ENCODE data around the gene TRIM24. TPM values are rescaled to one million over a fixed set of nuclear protein-coding genes. Genes with fewer than 3 reads are reported as not detected.

The TRIM24 gene
- total RNA-seq, 6 experiments from 2014 or later: 7.9 to 11.2 (median 9.9) TPM

DNA sequence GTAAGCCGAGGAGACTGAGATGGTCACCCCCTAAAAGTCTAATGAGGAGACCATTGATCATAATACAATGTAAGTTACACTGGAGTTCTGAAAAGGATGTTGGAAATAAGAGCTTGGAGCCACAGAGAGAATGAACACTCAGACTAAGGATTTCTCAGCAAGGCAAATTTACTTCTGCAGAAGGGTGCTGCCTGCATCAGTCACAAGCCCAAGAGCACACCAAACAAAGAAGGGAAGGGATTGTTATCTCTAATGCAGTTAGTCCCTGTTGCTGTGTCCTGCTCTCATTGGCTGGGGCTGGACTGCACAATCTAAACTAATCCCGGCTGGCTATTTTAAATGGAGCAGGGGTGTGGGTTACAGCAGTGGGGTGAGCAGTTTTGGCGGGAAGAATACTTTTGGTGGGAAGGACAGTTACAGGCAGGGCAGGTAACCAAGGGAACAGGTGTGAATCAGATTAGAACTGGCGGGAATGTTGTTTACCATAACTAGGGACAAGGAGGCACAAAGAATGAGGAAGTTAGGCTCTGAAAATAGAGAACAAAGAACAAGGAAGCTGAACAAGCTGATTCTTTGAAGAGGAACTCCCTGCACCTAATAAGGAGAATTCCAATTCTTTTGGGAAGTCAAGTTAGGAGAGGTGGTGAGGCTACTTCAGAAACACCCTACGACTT is 30.3 kb upstream of the TRIM24 start:
- no peak overlapping the region for H3K4me3 Mint-ChIP-seq
- H3K27ac Mint-ChIP-seq: no peak overlapping the region
- H3K27me3 Mint-ChIP-seq (ENCODE audit: insufficient read depth): peaks cover 2% of the 10 kb centered on the region; the same call in 1 of the 2 replicates
- H3K36me3 Mint-ChIP-seq (ENCODE audit: low read depth): peaks cover 13% of the 10 kb centered on the region; the same call in 1 of the 2 replicates
- peaks cover 30% of the 10 kb centered on the region for H3K9me3 Mint-ChIP-seq
- DNase-seq: no peak
- no peaks in the 10 kb centered on the region for H3K4me1 Mint-ChIP-seq (ENCODE audit: low read depth)
- TF ChIP-seq CTCF (IDR thresholded peaks at IDR 0.05): no peak

GRCh38 chr7:138431517-138431916 is 28.5 kb upstream of the TRIM24 start:
- H3K9me3 Mint-ChIP-seq: peaks cover 30% of the 10 kb centered on the region
- H3K27ac Mint-ChIP-seq: no peak overlapping the region
- H3K27me3 Mint-ChIP-seq (ENCODE audit: insufficient read depth): peaks cover under 1% of the 10 kb centered on the region; the same call in 1 of the 2 replicates
- no peak for DNase-seq
- H3K4me1 Mint-ChIP-seq (ENCODE audit: low read depth): no peaks in the 10 kb centered on the region
- no peak for TF ChIP-seq CTCF (IDR thresholded peaks at IDR 0.05)
- no peak overlapping the region for H3K4me3 Mint-ChIP-seq
- H3K36me3 Mint-ChIP-seq (ENCODE audit: low read depth): peaks cover 13% of the 10 kb centered on the region; the same call in 1 of the 2 replicates

GRCh38 chr7:138433583-138434443 is 26.2 kb upstream of the TRIM24 start:
- Mint-ChIP-seq H3K36me3 (ENCODE audit: low read depth) (peaks cover 9% of the 10 kb centered on the region; the same call in 1 of the 2 replicates), H3K4me1 (ENCODE audit: low read depth) (no peaks in the 10 kb centered on the region), H3K4me3 (no peak overlapping the region), H3K27me3 (ENCODE audit: insufficient read depth) (no peaks in the 10 kb centered on the region; the same call in 1 of the 2 replicates), H3K9me3 (peaks cover 26% of the 10 kb centered on the region), H3K27ac (no peak overlapping the region)
- TF ChIP-seq CTCF (IDR thresholded peaks at IDR 0.05): no peak
- DNase-seq: no peak

DNA sequence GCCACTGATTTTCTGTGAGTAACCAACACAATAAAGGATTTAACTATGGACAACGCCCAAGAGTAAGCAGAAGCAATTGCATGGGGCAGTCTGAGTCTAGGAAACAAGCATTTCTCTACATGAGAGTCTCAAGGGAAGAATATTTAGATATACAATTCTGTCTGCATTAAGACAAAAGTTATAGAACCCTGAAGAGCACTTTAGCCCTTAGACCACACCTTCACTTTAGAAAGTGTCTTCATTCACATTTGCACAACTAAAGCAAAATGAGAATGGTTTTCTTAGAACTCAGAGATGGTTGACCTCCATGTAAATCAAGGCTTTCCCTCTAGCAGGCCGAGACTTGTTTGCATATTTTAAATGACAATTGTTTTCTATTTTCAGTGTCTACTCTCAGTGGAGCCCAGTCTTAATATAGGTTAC is 25.5 kb upstream of the TRIM24 start:
- Mint-ChIP-seq H3K9me3 (peaks cover 27% of the 10 kb centered on the region), H3K4me1 (ENCODE audit: low read depth) (peaks cover 6% of the 10 kb centered on the region), H3K36me3 (ENCODE audit: low read depth) (peaks cover 8% of the 10 kb centered on the region; the same call in 1 of the 2 replicates), H3K4me3 (no peak overlapping the region), H3K27ac (no peak overlapping the region), H3K27me3 (ENCODE audit: insufficient read depth) (no peaks in the 10 kb centered on the region; the same call in 1 of the 2 replicates)
- no peak for TF ChIP-seq CTCF (IDR thresholded peaks at IDR 0.05)
- no peak for DNase-seq

GRCh38 chr7:138435231-138435919 is 24.7 kb upstream of the TRIM24 start:
- Mint-ChIP-seq H3K4me3 (no peak overlapping the region), H3K9me3 (peaks cover 24% of the 10 kb centered on the region), H3K36me3 (ENCODE audit: low read depth) (peaks cover 4% of the 10 kb centered on the region; the same call in 1 of the 2 replicates), H3K27ac (no peak overlapping the region), H3K27me3 (ENCODE audit: insufficient read depth) (no peaks in the 10 kb centered on the region; the same call in 1 of the 2 replicates), H3K4me1 (ENCODE audit: low read depth) (peaks cover 7% of the 10 kb centered on the region)
- TF ChIP-seq CTCF (IDR thresholded peaks at IDR 0.05): no peak
- no peak for DNase-seq

Measured in HFFc6 (cell line).